GM18520 (cell line): Measurements from ENCODE around the gene GTF3C4.
"Not testable (repeated sequence)": the region's sequence is repeated elsewhere in the genome, so short reads cannot be mapped to it uniquely, and the experiment has no call there.

Source experiments
- ATAC-seq: cut with Tn5 transposase; IDR thresholded peaks from one replicate; pipeline ENCODE4 v1.9.1; 2021; ENCODE audit not compliant: unreplicated experiment

GTF3C4 gene

GRCh38 chr9:132698989-132699388 lies 28.7 kb downstream of the GTF3C4 start:
- no peak for ATAC-seq

GRCh38 chr9:132699956-132700355 lies 29.7 kb downstream of the GTF3C4 start:
- ATAC-seq = no peak

- no peak for ATAC-seq
Measured at GRCh38 chr9:132702254-132702653, 32.0 kb downstream of the GTF3C4 start.

GRCh38 chr9:132703336-132703735 lies 33.1 kb downstream of the GTF3C4 start:
- ATAC-seq = no peak

- ATAC-seq = no peak
Measured at GRCh38 chr9:132708239-132708638, 38.0 kb downstream of the GTF3C4 start.

- no peak for ATAC-seq
Measured at GRCh38 chr9:132708769-132709430, 38.6 kb downstream of the GTF3C4 start.

- ATAC-seq = no peak
Measured at GRCh38 chr9:132710333-132710732, 40.1 kb downstream of the GTF3C4 start.

- ATAC-seq = not testable (repeated sequence)
Measured at GRCh38 chr9:132711152-132711551, 40.9 kb downstream of the GTF3C4 start.

GRCh38 chr9:132711846-132712245 lies 41.6 kb downstream of the GTF3C4 start:
- no peak for ATAC-seq

GRCh38 chr9:132712753-132713152 lies 42.5 kb downstream of the GTF3C4 start:
- ATAC-seq = no peak

- ATAC-seq = no peak
Measured at GRCh38 chr9:132716007-132716406, 45.7 kb downstream of the GTF3C4 start.

- no peak for ATAC-seq
Measured at GRCh38 chr9:132717326-132717945, 47.2 kb downstream of the GTF3C4 start.

- not testable (repeated sequence) for ATAC-seq
Measured at GRCh38 chr9:132718381-132718928, 48.2 kb downstream of the GTF3C4 start.

- no peak for ATAC-seq
Measured at GRCh38 chr9:132721661-132722060, 51.4 kb downstream of the GTF3C4 start.

GRCh38 chr9:132722564-132723065 lies 52.4 kb downstream of the GTF3C4 start:
- no peak for ATAC-seq

- no peak for ATAC-seq
Measured at GRCh38 chr9:132723809-132724208, 53.5 kb downstream of the GTF3C4 start.

- no peak for ATAC-seq
Measured at GRCh38 chr9:132725306-132725705, 55.0 kb downstream of the GTF3C4 start.

GRCh38 chr9:132726576-132727130 lies 56.4 kb downstream of the GTF3C4 start:
- ATAC-seq = no peak

- ATAC-seq = no peak
Measured at GRCh38 chr9:132728071-132728470, 57.8 kb downstream of the GTF3C4 start.

- no peak for ATAC-seq
Measured at GRCh38 chr9:132728497-132728896, 58.2 kb downstream of the GTF3C4 start.

GRCh38 chr9:132729235-132729890 lies 59.1 kb downstream of the GTF3C4 start:
- no peak for ATAC-seq
